ENCODE results near the gene GNA15.

DNA sequence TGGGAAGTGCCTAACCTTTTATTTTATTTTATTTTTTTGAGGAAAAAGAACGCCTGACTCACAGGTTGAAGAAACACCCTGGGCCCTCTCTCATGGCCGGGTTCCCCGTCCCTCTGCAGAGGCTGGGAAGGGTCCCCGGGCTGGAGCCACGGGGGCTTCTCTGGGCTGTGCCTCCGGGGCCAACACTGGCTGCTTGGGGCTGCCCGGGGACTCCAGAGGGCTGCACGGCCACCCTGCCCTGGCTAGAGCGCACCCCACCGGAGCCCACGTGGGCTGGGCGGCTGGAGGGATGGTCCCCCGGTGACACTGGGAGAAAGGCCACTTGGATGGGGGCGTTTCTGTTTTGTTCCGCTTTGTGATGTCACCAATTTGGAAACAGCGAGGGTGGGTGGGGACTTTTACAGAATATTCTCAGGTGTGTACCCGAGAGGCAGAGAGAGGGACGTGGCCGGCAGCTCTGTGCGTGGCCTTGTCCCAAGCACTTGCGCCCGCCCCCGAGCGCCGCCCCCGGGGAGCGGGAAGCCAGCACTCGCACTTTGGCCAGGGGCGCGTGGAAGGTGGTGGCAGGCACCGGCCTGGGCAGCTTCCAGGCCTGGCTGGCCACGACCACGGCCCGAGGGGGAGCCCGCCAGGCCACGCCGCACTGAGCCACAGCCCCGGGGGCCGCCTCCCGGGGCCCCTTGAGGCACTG is 13.9 kb upstream of the GNA15 start:
- TF ChIP-seq, protein P1, sequence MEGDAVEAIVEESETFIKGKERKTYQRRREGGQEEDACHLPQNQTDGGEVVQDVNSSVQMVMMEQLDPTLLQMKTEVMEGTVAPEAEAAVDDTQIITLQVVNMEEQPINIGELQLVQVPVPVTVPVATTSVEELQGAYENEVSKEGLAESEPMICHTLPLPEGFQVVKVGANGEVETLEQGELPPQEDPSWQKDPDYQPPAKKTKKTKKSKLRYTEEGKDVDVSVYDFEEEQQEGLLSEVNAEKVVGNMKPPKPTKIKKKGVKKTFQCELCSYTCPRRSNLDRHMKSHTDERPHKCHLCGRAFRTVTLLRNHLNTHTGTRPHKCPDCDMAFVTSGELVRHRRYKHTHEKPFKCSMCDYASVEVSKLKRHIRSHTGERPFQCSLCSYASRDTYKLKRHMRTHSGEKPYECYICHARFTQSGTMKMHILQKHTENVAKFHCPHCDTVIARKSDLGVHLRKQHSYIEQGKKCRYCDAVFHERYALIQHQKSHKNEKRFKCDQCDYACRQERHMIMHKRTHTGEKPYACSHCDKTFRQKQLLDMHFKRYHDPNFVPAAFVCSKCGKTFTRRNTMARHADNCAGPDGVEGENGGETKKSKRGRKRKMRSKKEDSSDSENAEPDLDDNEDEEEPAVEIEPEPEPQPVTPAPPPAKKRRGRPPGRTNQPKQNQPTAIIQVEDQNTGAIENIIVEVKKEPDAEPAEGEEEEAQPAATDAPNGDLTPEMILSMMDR (IDR thresholded peaks at IDR 0.05): no peak
- TF ChIP-seq POLR2A (IDR thresholded peaks at IDR 0.05): no peak

Data from esophagus squamous epithelium (tissue), 4 donors.